GM23248 (cell line): ENCODE measurements around the gene BEND7. TPM values are rescaled to one million over a fixed set of nuclear protein-coding genes. Genes with fewer than 3 reads are reported as not detected.

ENCODE experiments used
- DNase-seq: peaks from one replicate; pipeline ENCODE4 v3.0.0-alpha.2; 2015
- H2AFZ ChIP-seq: fragments of 200-600 bp; sonication (generic); 2 replicates; pipeline ENCODE4 v1.6.1; 2016; ENCODE audit warnings: antibody characterized with exemption
- H3F3A ChIP-seq: fragments of 200-600 bp; sonication (generic); 2 replicates; pipeline ENCODE4 v1.6.1; 2016; ENCODE audit warnings: mild to moderate bottlenecking, antibody characterized with exemption, mixed run types; ENCODE audit not compliant: insufficient read depth
- H3K27ac ChIP-seq: fragments of 200-600 bp; sonication (generic); 2 replicates; pipeline ENCODE4 v1.5.1; 2016; ENCODE audit warnings: mild to moderate bottlenecking
- H3K27me3 ChIP-seq: fragments of 200-600 bp; sonication (generic); replicated peaks from 2 replicates; pipeline ENCODE4 v1.6.1; 2016; ENCODE audit warnings: mild to moderate bottlenecking; ENCODE audit not compliant: insufficient read depth
- H3K36me3 ChIP-seq: fragments of 200-600 bp; sonication (generic); 2 replicates; pipeline ENCODE4 v1.6.1; 2016; ENCODE audit warnings: low read depth, mild to moderate bottlenecking
- H3K4me1 ChIP-seq: fragments of 200-600 bp; sonication (generic); 2 replicates; pipeline ENCODE4 v1.6.1; 2016; ENCODE audit warnings: mild to moderate bottlenecking; ENCODE audit not compliant: insufficient read depth
- H3K4me2 ChIP-seq: fragments of 200-600 bp; sonication (generic); one replicate; pipeline ENCODE4 v1.6.1; 2016; ENCODE audit warnings: mild to moderate bottlenecking; ENCODE audit not compliant: unreplicated experiment
- H3K4me3 ChIP-seq: fragments of 200-600 bp; sonication (generic); 2 replicates; pipeline ENCODE4 v1.5.1; 2016; ENCODE audit warnings: mild to moderate bottlenecking
- H3K79me2 ChIP-seq: fragments of 200-600 bp; sonication (generic); 2 replicates; pipeline ENCODE4 v1.6.1; 2016; ENCODE audit warnings: mild to moderate bottlenecking; ENCODE audit not compliant: insufficient read depth
- H3K9ac ChIP-seq: fragments of 200-600 bp; sonication (generic); 2 replicates; pipeline ENCODE4 v1.6.1; 2016; ENCODE audit warnings: mild to moderate bottlenecking
- H3K9me2 ChIP-seq: fragments of 200-600 bp; sonication (generic); 2 replicates; pipeline ENCODE4 v1.6.1; 2016; ENCODE audit warnings: mixed run types, mild to moderate bottlenecking, moderate library complexity; ENCODE audit not compliant: insufficient read depth
- H3K9me3 ChIP-seq: fragments of 200-600 bp; sonication (generic); one replicate; pipeline ENCODE4 v1.6.1; 2017; ENCODE audit warnings: low read depth
- H4K20me1 ChIP-seq: fragments of 200-600 bp; sonication (generic); 2 replicates; pipeline ENCODE4 v1.6.0; 2016; ENCODE audit not compliant: insufficient read depth
- EZH2 ChIP-seq: fragments of 200-600 bp; sonication (generic); IDR thresholded peaks from 2 replicates; pipeline ENCODE4 v1.6.1; 2018; ENCODE audit warnings: antibody characterized with exemption, mild to moderate bottlenecking; ENCODE audit not compliant: insufficient read depth, poor library complexity, severe bottlenecking
- EZH2phosphoT487 ChIP-seq: fragments of 200-600 bp; sonication (generic); IDR thresholded peaks from 2 replicates; pipeline ENCODE4 v1.6.1; 2018; ENCODE audit warnings: antibody characterized with exemption, moderate library complexity, mild to moderate bottlenecking, low read depth; ENCODE audit not compliant: insufficient read depth
- WGBS, 2 experiments: methylation state at CpG; one replicate each; pipeline ENCODE4 v1.1.6; 2015 to 2017; ENCODE audit warnings: low lambda C conversion rate in 2 of 2, low coverage in 1 of 2; ENCODE audit errors: missing lambda C conversion rate in 2 of 2; 5-methylcytosine and 5-hydroxymethylcytosine counted together
- in situ Hi-C: fragments of 300-500 bp; cut with MboI; formaldehyde crosslinking; loops from 2 replicates; pipeline ENCODE4 v1.15.0; 2020
- polyA plus RNA-seq: library from polyadenylated mRNA; unstranded; fragments of >200 nt; fragmentation: Nextera tagmentation; extraction: Ambion mirVana; gene quantifications from 2 replicates; pipeline ENCODE4 v1.2.1, GENCODE V29; 2016
- total RNA-seq: library from RNA; depleted of rRNA; stranded (reverse); fragments of >200 nt; shearing (Covaris generic); gene quantifications from 2 replicates; pipeline ENCODE4 v1.2.3, GENCODE V29; 2014

BEND7 gene
- total and polyA plus RNA-seq, 2 experiments from 2014 or later = 1.7 to 6.4 TPM

- Histone ChIP-seq H3K36me3 (no peaks in the 10 kb centered on the region), H3K27ac (no peak overlapping the region), H3K4me3 (no peak overlapping the region), H3K4me2 (no peak overlapping the region), H3K9me2 (no peaks in the 10 kb centered on the region), H3K4me1 (no peaks in the 10 kb centered on the region), H3K9me3 (no peaks in the 10 kb centered on the region), H4K20me1 (no peaks in the 10 kb centered on the region), H3K9ac (no peak overlapping the region), H2AFZ (no peak overlapping the region), H3F3A (no peaks in the 10 kb centered on the region), H3K79me2 (no peaks in the 10 kb centered on the region), H3K27me3 (no peaks in the 10 kb centered on the region; the same call in 1 of the 2 replicates)
- no peak for DNase-seq
- TF ChIP-seq EZH2phosphoT487 = no peak
- in situ Hi-C loops = no loop called here
- 46 to 52% methylated on average over 4 of the region's 4 CpGs for WGBS, 2 experiments
Measured at GRCh38 chr10:13425397-13425796, 103.4 kb downstream of the BEND7 start.

- no peak for TF ChIP-seq EZH2
- TF ChIP-seq EZH2phosphoT487 = no peak
- H3K4me3 ChIP-seq = no peak overlapping the region
- no peak overlapping the region for H3K4me2 ChIP-seq
- no peaks in the 10 kb centered on the region; the same call in 1 of the 2 replicates for H3K27me3 ChIP-seq
- 37 to 44% methylated on average over 9 of the region's 9 CpGs for WGBS, 2 experiments
- H4K20me1 ChIP-seq = no peaks in the 10 kb centered on the region
- H3K9me3 ChIP-seq = no peaks in the 10 kb centered on the region
- no peaks in the 10 kb centered on the region for H3F3A ChIP-seq
- in situ Hi-C loops = no loop called here
- H3K27ac ChIP-seq = no peak overlapping the region
- no peak for DNase-seq
- no peaks in the 10 kb centered on the region for H3K36me3 ChIP-seq
- H3K9me2 ChIP-seq = no peaks in the 10 kb centered on the region
- H3K4me1 ChIP-seq = no peaks in the 10 kb centered on the region
- H3K9ac ChIP-seq = no peak overlapping the region
- H2AFZ ChIP-seq = no peak overlapping the region
- no peaks in the 10 kb centered on the region for H3K79me2 ChIP-seq
Measured at GRCh38 chr10:13422800-13423199, 106.0 kb downstream of the BEND7 start.

GRCh38 chr10:13421382-13421917 is 107.4 kb downstream of the BEND7 start:
- Histone ChIP-seq H3K36me3 (no peaks in the 10 kb centered on the region), H3K9me2 (no peaks in the 10 kb centered on the region), H3F3A (no peaks in the 10 kb centered on the region), H4K20me1 (no peaks in the 10 kb centered on the region), H3K4me2 (no peak overlapping the region), H2AFZ (no peak overlapping the region), H3K9me3 (no peaks in the 10 kb centered on the region), H3K27me3 (no peaks in the 10 kb centered on the region; the same call in 1 of the 2 replicates), H3K9ac (no peak overlapping the region), H3K4me3 (no peak overlapping the region), H3K27ac (no peak overlapping the region), H3K79me2 (no peaks in the 10 kb centered on the region), H3K4me1 (no peaks in the 10 kb centered on the region)
- in situ Hi-C loops = no loop called here
- 35 to 47% methylated on average over 2 of the region's 2 CpGs for WGBS, 2 experiments
- no peak for DNase-seq
- TF ChIP-seq EZH2phosphoT487 (no peak), EZH2 (no peak)

GRCh38 chr10:13420532-13421307 is 108.1 kb downstream of the BEND7 start:
- in situ Hi-C loops = no loop called here
- no peaks in the 10 kb centered on the region for H4K20me1 ChIP-seq
- WGBS, 2 experiments = 59 to 60% methylated on average over 13 of the region's 13 CpGs
- no peak overlapping the region for H3K9ac ChIP-seq
- H3K9me3 ChIP-seq = no peaks in the 10 kb centered on the region
- DNase-seq = no peak
- no peak overlapping the region for H3K27ac ChIP-seq
- H3K4me3 ChIP-seq = no peak overlapping the region
- TF ChIP-seq EZH2 = no peak
- TF ChIP-seq EZH2phosphoT487 = no peak
- H3K36me3 ChIP-seq = no peaks in the 10 kb centered on the region
- H3K27me3 ChIP-seq = no peaks in the 10 kb centered on the region; the same call in 1 of the 2 replicates
- no peaks in the 10 kb centered on the region for H3K79me2 ChIP-seq
- H3K9me2 ChIP-seq = no peaks in the 10 kb centered on the region
- no peak overlapping the region for H2AFZ ChIP-seq
- H3K4me1 ChIP-seq = no peaks in the 10 kb centered on the region
- no peak overlapping the region for H3K4me2 ChIP-seq
- no peaks in the 10 kb centered on the region for H3F3A ChIP-seq
